ENCODE data around the gene SYTL4. TPM values are rescaled to one million over a fixed set of nuclear protein-coding genes. Genes with fewer than 3 reads are reported as not detected.

Gene SYTL4
- total and polyA plus RNA-seq, 9 donors: 42.0 to 132 (median 68.0) TPM

DNA sequence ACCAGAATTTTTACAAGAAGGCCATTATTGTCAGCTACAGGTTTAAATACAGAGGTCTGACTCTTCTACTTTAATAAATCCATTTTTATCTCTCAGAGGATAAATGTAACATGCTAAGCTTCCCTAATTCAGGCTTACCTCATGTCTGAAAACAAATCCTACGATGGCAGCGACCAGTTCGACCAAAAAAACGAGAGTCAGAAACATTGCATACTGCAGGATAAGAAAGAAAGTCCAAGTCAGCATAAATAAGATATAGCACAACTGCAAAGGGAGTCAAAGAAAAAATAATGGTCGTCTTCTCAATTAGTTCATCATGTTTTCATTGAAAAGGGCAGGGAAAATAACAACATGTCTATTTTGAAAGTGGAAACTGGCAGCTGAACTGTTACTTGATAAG lies 96.9 kb downstream of the SYTL4 start:
- no peaks in the 10 kb centered on the region for H3K27me3 ChIP-seq
- H3K4me3 ChIP-seq: no peak overlapping the region
- TF ChIP-seq EP300 (IDR thresholded peaks at IDR 0.05) (no peak), POLR2A (IDR thresholded peaks at IDR 0.05) (no peak), CTCF (IDR thresholded peaks at IDR 0.05) (no peak)
- intact Hi-C loops (cut with DNase I): no loop called here
- no peaks in the 10 kb centered on the region for H3K36me3 ChIP-seq
- no peak for DNase-seq
- WGBS, 3 donors: 21 to 39% (median 38%) methylated on average over 5 of the region's 5 CpGs
- no peak overlapping the region for H3K27ac ChIP-seq
- H3K9me3 ChIP-seq: no peaks in the 10 kb centered on the region
- no peaks in the 10 kb centered on the region for H3K4me1 ChIP-seq (ENCODE audit: insufficient read depth)

- no peaks in the 10 kb centered on the region for H3K4me1 ChIP-seq (ENCODE audit: insufficient read depth)
- H3K27me3 ChIP-seq: no peaks in the 10 kb centered on the region
- H3K36me3 ChIP-seq: no peaks in the 10 kb centered on the region
- H3K9me3 ChIP-seq: no peaks in the 10 kb centered on the region
- no peak overlapping the region for H3K27ac ChIP-seq
- TF ChIP-seq EP300 (IDR thresholded peaks at IDR 0.05) (no peak), POLR2A (IDR thresholded peaks at IDR 0.05) (no peak), CTCF (IDR thresholded peaks at IDR 0.05) (no peak)
- intact Hi-C loops (cut with DNase I): no loop called here
- no peak for DNase-seq
- 60 to 65% (median 63%) methylated on average over 5 of the region's 5 CpGs for WGBS, 3 donors
- no peak overlapping the region for H3K4me3 ChIP-seq
Measured at GRCh38 chrX:100625985-100626491, 105.9 kb downstream of the SYTL4 start.

Other genes with a start within 250 kb of the SYTL4 start
- 1 to 10 TPM in 6 of 7 donors, under 1 TPM in 1; 0.42 to 8.5 (median 1.4) TPM for gene TNMD, start 147.2 kb downstream of the SYTL4 start, total RNA-seq
- gene TNMD, start 147.2 kb downstream of the SYTL4 start, polyA plus RNA-seq: 10 to 100 TPM in 1 of 2 donors, 1 to 10 TPM in 1; 3.3 to 14.9 TPM
- gene TSPAN6, start 95.3 kb downstream of the SYTL4 start, total RNA-seq: 10 to 100 TPM; 41.2 to 68.2 (median 52.0) TPM
- 10 to 100 TPM; 70.1 to 70.8 TPM for gene TSPAN6, start 95.3 kb downstream of the SYTL4 start, polyA plus RNA-seq
- gene SRPX2, start 87.9 kb downstream of the SYTL4 start, total RNA-seq: 10 to 100 TPM in 3 of 7 donors, 1 to 10 TPM in 4; 2.3 to 19.6 (median 9.5) TPM
- 10 to 100 TPM in 1 of 2 donors, 1 to 10 TPM in 1; 8.2 to 29.0 TPM for gene SRPX2, start 87.9 kb downstream of the SYTL4 start, polyA plus RNA-seq
- 10 to 100 TPM in 3 of 7 donors, 1 to 10 TPM in 4; 6.3 to 12.8 (median 9.6) TPM for gene CSTF2, start 88.3 kb upstream of the SYTL4 start, total RNA-seq
- gene CSTF2, start 88.3 kb upstream of the SYTL4 start, polyA plus RNA-seq: 10 to 100 TPM in 1 of 2 donors, 1 to 10 TPM in 1; 4.4 to 12.5 TPM
- gene NOX1, start 142.2 kb upstream of the SYTL4 start, total RNA-seq: not detected
- under 1 TPM; 0.06 to 0.28 TPM for gene NOX1, start 142.2 kb upstream of the SYTL4 start, polyA plus RNA-seq
- 1 to 10 TPM in 1 of 7 donors, under 1 TPM in 6; 0.20 to 2.5 (median 0.24) TPM for gene XKRX, start 196.8 kb upstream of the SYTL4 start, total RNA-seq
- under 1 TPM; 0.15 to 0.22 TPM for gene XKRX, start 196.8 kb upstream of the SYTL4 start, polyA plus RNA-seq
- gene ARL13A, start 237.6 kb upstream of the SYTL4 start, total RNA-seq: not detected
- not detected for gene ARL13A, start 237.6 kb upstream of the SYTL4 start, polyA plus RNA-seq